IMR-90 (cell line): ENCODE data around the gene LIPH. TPM values are rescaled to one million over a fixed set of nuclear protein-coding genes. Genes with fewer than 3 reads are reported as not detected.

Experiments
- ATAC-seq: fragments of 200-7000 bp; cut with Tn5 transposase; 2 replicates; pipeline ENCODE4 v1.9.1; 2020; ENCODE audit warnings: low read depth, mild to moderate bottlenecking, moderate library complexity
- BruUV-seq: library from RNA; stranded (reverse); fragments of 400-500 nt; replicated peaks from 2 replicates; lab custom pipeline; 2021; lab: Mats Ljungman, UMichigan
- CTCF ChIA-PET: fragments of 300-600 bp; formaldehyde crosslinking; extraction: SDS; loops from one replicate; lab custom pipeline; 2021; ENCODE audit warnings: antibody characterized with exemption; lab: Yijun Ruan, JAX
- POLR2A ChIA-PET: fragments of 300-600 bp; sonication (Branson Sonifier 250); formaldehyde crosslinking; loops from one replicate; lab custom pipeline; 2022; ENCODE audit warnings: antibody characterized with exemption; ENCODE audit not compliant: unreplicated experiment; lab: Charles Lee
- DNase-seq: peaks from one replicate; pipeline ENCODE4 v3.0.0; 2013
- H2AFZ ChIP-seq: replicated peaks from 2 replicates; pipeline ENCODE3; 2013; ENCODE audit warnings: low read length, mild to moderate bottlenecking; ENCODE audit not compliant: poor library complexity
- H2AK5ac ChIP-seq: 2 replicates; pipeline ENCODE4 v1.6.1; 2013; ENCODE audit warnings: low read depth, low read length, inconsistent platforms
- H2AK9ac ChIP-seq: replicated peaks from 2 replicates; pipeline ENCODE3; 2013; ENCODE audit warnings: mild to moderate bottlenecking, low read depth, low read length, moderate library complexity; ENCODE audit not compliant: poor library complexity
- H2BK120ac ChIP-seq: 2 replicates; pipeline ENCODE4 v1.6.1; 2013; ENCODE audit warnings: low read depth, low read length, inconsistent platforms
- H2BK15ac ChIP-seq: 3 replicates; pipeline ENCODE4 v1.6.1; 2013; ENCODE audit warnings: low read depth, low read length, inconsistent platforms
- H2BK20ac ChIP-seq: 2 replicates; pipeline ENCODE4 v1.6.1; 2013; ENCODE audit warnings: low read depth, mild to moderate bottlenecking, inconsistent platforms, low read length, moderate library complexity
- H2BK5ac ChIP-seq: 2 replicates; pipeline ENCODE4 v1.6.1; 2013; ENCODE audit warnings: mild to moderate bottlenecking, low read depth, low read length, inconsistent platforms; ENCODE audit not compliant: poor library complexity, severe bottlenecking
- H3K14ac ChIP-seq: replicated peaks from 2 replicates; pipeline ENCODE4 v1.6.1; 2013; ENCODE audit warnings: low read depth, low read length, inconsistent platforms
- H3K18ac ChIP-seq: 2 replicates; pipeline ENCODE4 v1.6.1; 2013; ENCODE audit warnings: low read depth, low read length, control low read depth
- H3K23ac ChIP-seq: 2 replicates; pipeline ENCODE4 v1.6.1; 2013; ENCODE audit warnings: low read depth, low read length, inconsistent platforms
- H3K27ac ChIP-seq: 2 replicates; pipeline ENCODE4 v1.5.1; 2013; ENCODE audit warnings: mild to moderate bottlenecking, control low read depth, low read length; ENCODE audit not compliant: insufficient read depth
- H3K27me3 ChIP-seq: 2 replicates; pipeline ENCODE4 v1.6.1; 2013; ENCODE audit warnings: low read length; ENCODE audit not compliant: control insufficient read depth, insufficient read depth
- H3K36me3 ChIP-seq: 2 replicates; pipeline ENCODE4 v1.6.1; 2013; ENCODE audit warnings: low read length, mixed read lengths; ENCODE audit not compliant: control insufficient read depth, insufficient read depth
- H3K4ac ChIP-seq: 2 replicates; pipeline ENCODE4 v1.6.1; 2013; ENCODE audit warnings: low read depth, low read length, inconsistent platforms
- H3K4me1 ChIP-seq: 2 replicates; pipeline ENCODE4 v1.6.1; 2013; ENCODE audit warnings: low read length, mixed read lengths; ENCODE audit not compliant: control insufficient read depth, insufficient read depth
- H3K4me2 ChIP-seq: 2 replicates; pipeline ENCODE4 v1.6.1; 2013; ENCODE audit warnings: low read depth, mild to moderate bottlenecking, control low read depth, low read length, moderate library complexity
- H3K4me3 ChIP-seq: 2 replicates; pipeline ENCODE4 v1.5.1; 2013; ENCODE audit warnings: low read depth, mild to moderate bottlenecking, control low read depth, low read length, moderate library complexity; ENCODE audit not compliant: insufficient read depth
- H3K56ac ChIP-seq: 2 replicates; pipeline ENCODE4 v1.6.1; 2013; ENCODE audit warnings: low read length, inconsistent platforms; ENCODE audit not compliant: insufficient read depth; ENCODE audit errors: extremely low read depth
- H3K79me1 ChIP-seq, 2 experiments: 2 replicates each; pipeline ENCODE4 v1.6.1; 2013; ENCODE audit warnings: low read length in 2 of 2, inconsistent platforms in 1 of 2, low read depth in 1 of 2
- H3K9ac ChIP-seq: 2 replicates; pipeline ENCODE4 v1.6.1; 2013; ENCODE audit warnings: low read depth, low read length, control low read depth
- H3K9me1 ChIP-seq: 2 replicates; pipeline ENCODE4 v1.6.1; 2013; ENCODE audit warnings: low read length, inconsistent platforms; ENCODE audit not compliant: insufficient read depth
- H3K9me3 ChIP-seq: 2 replicates; pipeline ENCODE4 v1.6.1; 2013; ENCODE audit warnings: low read length; ENCODE audit not compliant: control insufficient read depth, insufficient read depth
- H4K20me1 ChIP-seq: 2 replicates; pipeline ENCODE4 v1.6.1; 2013; ENCODE audit warnings: low read length, inconsistent platforms; ENCODE audit not compliant: insufficient read depth
- H4K5ac ChIP-seq: 2 replicates; pipeline ENCODE4 v1.6.1; 2013; ENCODE audit warnings: mild to moderate bottlenecking, low read depth, low read length, control low read depth
- H4K8ac ChIP-seq, 2 experiments: 2 replicates each; pipeline ENCODE4 v1.6.1; 2013; ENCODE audit warnings: low read depth in 2 of 2, low read length in 2 of 2, control low read depth in 1 of 2, inconsistent platforms in 1 of 2
- H4K91ac ChIP-seq: 2 replicates; pipeline ENCODE4 v1.6.1; 2013; ENCODE audit warnings: low read depth, low read length, inconsistent platforms; ENCODE audit not compliant: insufficient read depth
- CTCF ChIP-seq: conservative IDR thresholded peaks from 2 replicates; pipeline ENCODE4 v1.5.1; 2012; ENCODE audit warnings: mild to moderate bottlenecking, low read depth, low read length, improper control_type of control experiment
- MAFK ChIP-seq: IDR thresholded peaks from 2 replicates; pipeline ENCODE4 v1.6.1; 2012; ENCODE audit warnings: low read depth, low read length, improper control_type of control experiment
- MAZ ChIP-seq: IDR thresholded peaks from 2 replicates; pipeline ENCODE4 v1.6.1; 2012; ENCODE audit warnings: low read depth, mild to moderate bottlenecking, low read length, improper control_type of control experiment, moderate library complexity, borderline replicate concordance
- POLR2A ChIP-seq: IDR thresholded peaks from 2 replicates; pipeline ENCODE4 v1.6.1; 2012; ENCODE audit warnings: mild to moderate bottlenecking, low read depth, low read length
- WGBS, 2 experiments: methylation state at CpG; one replicate each; pipeline versions ENCODE4 v1.1.5 to v1.1.7; 2013; ENCODE audit warnings: missing lambda C conversion rate in 2 of 2; ENCODE audit not compliant: insufficient read length in 1 of 2; ENCODE audit errors: extremely low coverage in 2 of 2; 5-methylcytosine and 5-hydroxymethylcytosine counted together
- dilution Hi-C: fragments of 300-500 bp; cut with HindIII; formaldehyde crosslinking; loops from one replicate; pipeline ENCODE4 v1.14.3; 2018; ENCODE audit warnings: low sequenced_read_pairs; ENCODE audit not compliant: unreplicated experiment
- in situ Hi-C: fragments of 300-500 bp; cut with MboI; formaldehyde crosslinking; loops from 3 replicates; pipeline ENCODE4 v1.14.3; 2019; ENCODE audit warnings: low sequenced_read_pairs, inconsistent platforms, mixed read lengths
- intact Hi-C: fragments of 100-400 bp; cut with micrococcal nuclease; formaldehyde crosslinking; loops from 2 replicates; pipeline ENCODE4 v1.10.0; 2022
- polyA plus RNA-seq, 3 experiments: library from polyadenylated mRNA; depleted of rRNA; stranded (reverse); fragments of >200 nt; gene quantifications; 2 replicates each; pipeline ENCODE4 v1.2.3, GENCODE V29; 2012; ENCODE audit warnings: low replicate concordance in 1 of 3
- total RNA-seq: library from RNA; depleted of rRNA; stranded (reverse); fragments of >200 nt; gene quantifications from 2 replicates; pipeline ENCODE4 v1.2.3, GENCODE V29; 2012

Gene LIPH
- total and polyA plus RNA-seq, 2 of the 4 experiments (the other 2 are of a cell fraction), result 0.27 to 0.36 TPM

DNA sequence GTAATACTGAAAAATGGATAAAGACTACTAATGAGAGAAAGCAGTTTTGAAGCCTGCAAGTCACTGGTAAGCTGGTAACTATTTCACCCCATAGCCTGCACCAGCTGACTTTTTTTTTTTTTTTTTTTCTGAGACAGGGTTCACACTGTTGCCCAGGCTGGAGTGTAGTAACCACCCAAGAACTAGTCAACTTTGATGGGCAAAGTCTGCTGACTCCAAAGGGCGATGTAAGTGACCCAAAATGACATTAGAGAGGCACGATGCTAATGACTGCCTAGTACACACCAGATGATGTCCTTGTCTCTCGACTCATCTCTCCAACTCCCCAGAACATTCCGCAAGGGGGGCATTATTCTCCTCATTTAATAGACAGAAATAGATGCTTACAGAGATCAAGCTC lies 40.7 kb downstream of the LIPH start:
- intact Hi-C loops, result no loop called here
- H4K91ac ChIP-seq, result no peak overlapping the region
- no peak overlapping the region for H3K18ac ChIP-seq
- H3K4me3 ChIP-seq, result no peak overlapping the region
- no peaks in the 10 kb centered on the region for H3K9me1 ChIP-seq
- H2AK9ac ChIP-seq, result no peak overlapping the region
- POLR2A ChIA-PET, result no interaction called here
- H3K56ac ChIP-seq, result no peak overlapping the region
- peaks cover 15% of the 10 kb centered on the region for H3K27me3 ChIP-seq
- no CpG with 5 or more reads among the region's 4 CpGs for WGBS, 2 experiments
- no TSS peak for BruUV-seq
- H3K36me3 ChIP-seq, result no peaks in the 10 kb centered on the region
- H3K4me1 ChIP-seq, result no peaks in the 10 kb centered on the region
- no peak overlapping the region for H3K4me2 ChIP-seq
- no peak overlapping the region for H3K9ac ChIP-seq
- H2BK120ac ChIP-seq, result no peak overlapping the region
- no peak overlapping the region for H3K27ac ChIP-seq
- no peak overlapping the region for H2BK5ac ChIP-seq
- DNase-seq, result no peak
- TF ChIP-seq MAZ (no peak), CTCF (no peak), MAFK (no peak), POLR2A (no peak)
- no peak overlapping the region for H3K14ac ChIP-seq
- H4K8ac ChIP-seq, result no peak overlapping the region
- no peak overlapping the region for H4K5ac ChIP-seq
- in situ Hi-C loops, result no loop called here
- H3K9me3 ChIP-seq, result no peaks in the 10 kb centered on the region
- H2BK15ac ChIP-seq, result no peak overlapping the region
- no peak overlapping the region for H3K23ac ChIP-seq
- H3K79me1 ChIP-seq, result no peaks in the 10 kb centered on the region
- dilution Hi-C loops, result no loop called here
- H2AK5ac ChIP-seq, result no peak overlapping the region
- ATAC-seq, result no peak
- no peak overlapping the region for H3K4ac ChIP-seq
- H2BK20ac ChIP-seq, result no peak overlapping the region
- no peaks in the 10 kb centered on the region for H4K20me1 ChIP-seq
- CTCF ChIA-PET, result interaction anchor here (0.5 kb wide), 1 partner anchor 434 kb away, joined by 3 read pairs; no protein-coding TSS in a partner anchor
- no peak overlapping the region for H2AFZ ChIP-seq
